Natural killer cell (primary cell): Measurements from ENCODE around the gene RGL3. TPM values are rescaled to one million over a fixed set of nuclear protein-coding genes. Genes with fewer than 3 reads are reported as not detected.

Experiments
- ATAC-seq, 3 donors: fragments of 150-1000 bp in 2 of 3; fragments of 200-7000 bp in 1 of 3; cut with Tn5 transposase; 1 replicate in 1 of 3; 2 replicates in 2 of 3; pipeline ENCODE4 v1.10.0; 2021; ENCODE audit warnings: mild to moderate bottlenecking in 2 of 3, moderate library complexity in 2 of 3
- DNase-seq, 2 donors: peaks; one replicate each; pipeline versions ENCODE4 v3.0.0 to v3.0.0-alpha.2; 2013 to 2021; ENCODE audit warnings: mixed read lengths in 1 of 2
- H3K27ac ChIP-seq: one replicate; pipeline ENCODE4 v1.5.1; 2013; ENCODE audit warnings: mild to moderate bottlenecking, low read length
- H3K27me3 ChIP-seq: one replicate; pipeline ENCODE4 v1.6.1; 2013; ENCODE audit warnings: low read length; ENCODE audit not compliant: control insufficient read depth, insufficient read depth
- H3K36me3 ChIP-seq: one replicate; pipeline ENCODE4 v1.6.1; 2013; ENCODE audit warnings: low read length; ENCODE audit not compliant: control insufficient read depth, insufficient read depth
- H3K4me1 ChIP-seq: one replicate; pipeline ENCODE4 v1.6.1; 2013; ENCODE audit warnings: low read length; ENCODE audit not compliant: control insufficient read depth, insufficient read depth
- H3K4me3 ChIP-seq: one replicate; pipeline ENCODE4 v1.5.1; 2013; ENCODE audit warnings: low read length
- H3K9me3 ChIP-seq: one replicate; pipeline ENCODE4 v1.6.1; 2013; ENCODE audit warnings: low read length; ENCODE audit not compliant: control insufficient read depth, insufficient read depth
- H3K27ac Mint-ChIP-seq, 2 donors: one replicate each; pipeline ENCODE4 v1.8.0; 2022; ENCODE audit warnings: mild to moderate bottlenecking in 2 of 2, mixed read lengths in 2 of 2, moderate library complexity in 1 of 2
- H3K27me3 Mint-ChIP-seq, 2 donors: one replicate each; pipeline ENCODE4 v1.8.0; 2022; ENCODE audit warnings: low read depth in 2 of 2, mixed read lengths in 2 of 2
- H3K36me3 Mint-ChIP-seq: one replicate; pipeline ENCODE4 v1.8.0; 2022; ENCODE audit warnings: mixed read lengths
- H3K4me1 Mint-ChIP-seq, 2 donors: one replicate each; pipeline ENCODE4 v1.8.0; 2022; ENCODE audit warnings: mixed read lengths in 2 of 2
- H3K4me3 Mint-ChIP-seq: one replicate; pipeline ENCODE4 v1.8.0; 2022; ENCODE audit warnings: mild to moderate bottlenecking, moderate library complexity, mixed read lengths
- H3K9me3 Mint-ChIP-seq, 2 donors: one replicate each; pipeline ENCODE4 v1.8.0; 2022; ENCODE audit warnings: mixed read lengths in 2 of 2
- WGBS: methylation state at CpG from one replicate; pipeline ENCODE4 v1.1.7; 2013; ENCODE audit warnings: missing lambda C conversion rate; ENCODE audit not compliant: insufficient coverage; 5-methylcytosine and 5-hydroxymethylcytosine counted together
- intact Hi-C: fragments of 100-400 bp; cut with micrococcal nuclease; formaldehyde crosslinking; loops from one replicate; pipeline ENCODE4 v1.14.2; 2022
- total RNA-seq, 4 donors: library from RNA; stranded (reverse); fragments of 120-200 nt in 1 of 4; gene quantifications; one replicate each; pipeline versions ENCODE4 v1.2.3 to v1.2.4, GENCODE V29; 2013 to 2022
- TF ChIP-seq, protein P1 (sequence below): fragments of 200-600 bp; IDR thresholded peaks from one replicate; pipeline ENCODE4 v1.8.0; 2022; ENCODE audit warnings: antibody characterized with exemption

RGL3 gene
- total RNA-seq, 3 donors from 2014 or later (not counting 1 experiment from before 2014, with no cell fraction given) = 0.48 TPM; not detected in 2

DNA sequence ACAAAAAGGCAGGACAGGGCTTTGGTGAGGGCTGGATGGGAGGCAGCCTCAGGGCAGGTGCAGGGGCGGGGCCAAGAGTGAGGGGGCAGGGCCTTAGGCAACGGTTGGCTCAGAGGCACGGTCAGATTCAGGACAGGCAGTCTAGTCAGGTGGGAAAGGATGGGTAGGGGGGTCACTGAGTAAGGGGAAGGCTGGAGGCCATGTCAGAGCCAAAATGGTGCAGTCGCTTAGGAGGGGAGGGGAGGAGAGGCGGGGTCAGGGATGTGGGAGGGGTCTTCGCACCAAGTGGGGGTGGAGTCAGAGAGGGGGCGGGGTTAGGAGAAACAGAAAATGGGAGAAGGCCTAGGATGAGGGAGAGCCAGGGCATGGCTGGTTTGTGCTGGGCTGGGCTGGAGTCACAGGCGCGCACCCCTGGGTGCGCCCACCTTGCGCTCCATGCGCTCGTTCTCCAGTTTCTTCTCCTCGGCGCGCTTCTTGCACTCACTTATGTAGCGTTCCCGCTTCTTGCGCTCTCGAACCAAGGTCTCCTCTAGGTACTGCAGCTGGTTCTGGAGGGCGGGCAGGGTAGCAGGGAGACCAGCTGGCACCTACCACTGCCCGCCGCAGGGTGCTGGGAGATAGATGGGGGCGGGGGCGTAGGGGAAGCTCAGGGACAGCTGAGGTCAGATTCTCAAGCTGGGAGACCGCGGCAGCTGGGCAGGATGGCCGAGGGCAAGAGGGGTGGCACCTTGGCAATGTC is 6.8 kb upstream of the RGL3 start:
- Histone ChIP-seq H3K27ac (no peak overlapping the region), H3K36me3 (no peaks in the 10 kb centered on the region), H3K9me3 (no peaks in the 10 kb centered on the region), H3K4me3 (no peak overlapping the region), H3K27me3 (peaks cover 27% of the 10 kb centered on the region), H3K4me1 (peaks cover 32% of the 10 kb centered on the region)
- 92% methylated on average over 28 of the region's 28 CpGs for WGBS
- H3K4me3 Mint-ChIP-seq = no peak overlapping the region
- DNase-seq (no peak), ATAC-seq (no peak)
- H3K27me3 Mint-ChIP-seq = peaks cover 21 to 23% of the 10 kb centered on the region in 2 donors
- TF ChIP-seq, protein P1, sequence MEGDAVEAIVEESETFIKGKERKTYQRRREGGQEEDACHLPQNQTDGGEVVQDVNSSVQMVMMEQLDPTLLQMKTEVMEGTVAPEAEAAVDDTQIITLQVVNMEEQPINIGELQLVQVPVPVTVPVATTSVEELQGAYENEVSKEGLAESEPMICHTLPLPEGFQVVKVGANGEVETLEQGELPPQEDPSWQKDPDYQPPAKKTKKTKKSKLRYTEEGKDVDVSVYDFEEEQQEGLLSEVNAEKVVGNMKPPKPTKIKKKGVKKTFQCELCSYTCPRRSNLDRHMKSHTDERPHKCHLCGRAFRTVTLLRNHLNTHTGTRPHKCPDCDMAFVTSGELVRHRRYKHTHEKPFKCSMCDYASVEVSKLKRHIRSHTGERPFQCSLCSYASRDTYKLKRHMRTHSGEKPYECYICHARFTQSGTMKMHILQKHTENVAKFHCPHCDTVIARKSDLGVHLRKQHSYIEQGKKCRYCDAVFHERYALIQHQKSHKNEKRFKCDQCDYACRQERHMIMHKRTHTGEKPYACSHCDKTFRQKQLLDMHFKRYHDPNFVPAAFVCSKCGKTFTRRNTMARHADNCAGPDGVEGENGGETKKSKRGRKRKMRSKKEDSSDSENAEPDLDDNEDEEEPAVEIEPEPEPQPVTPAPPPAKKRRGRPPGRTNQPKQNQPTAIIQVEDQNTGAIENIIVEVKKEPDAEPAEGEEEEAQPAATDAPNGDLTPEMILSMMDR = no peak
- peaks cover 25 to 31% of the 10 kb centered on the region in 2 donors for H3K4me1 Mint-ChIP-seq
- H3K36me3 Mint-ChIP-seq = no peaks in the 10 kb centered on the region
- no peak overlapping the region for H3K27ac Mint-ChIP-seq
- H3K9me3 Mint-ChIP-seq = no peaks in the 10 kb centered on the region
- intact Hi-C loops = no loop called here

DNA sequence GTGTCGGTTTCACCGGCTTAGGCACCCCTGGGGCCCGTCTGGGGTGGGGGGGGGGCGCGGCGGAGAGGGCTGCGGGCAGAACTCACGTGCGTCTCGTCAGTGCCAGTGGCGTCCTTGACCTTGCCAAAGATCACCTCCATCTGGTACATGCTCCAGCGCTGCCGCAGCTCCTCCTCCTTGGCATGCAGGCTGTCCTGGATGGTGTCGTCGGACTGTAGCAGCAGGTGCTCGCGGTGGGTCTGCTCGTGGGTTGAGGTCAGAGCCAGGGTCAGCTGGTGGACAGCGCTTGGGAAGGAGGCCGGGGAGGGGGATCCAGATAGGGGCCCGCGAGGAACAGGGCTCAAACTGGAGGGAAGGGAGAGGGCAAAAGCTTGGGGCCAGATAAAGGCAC is 4.7 kb upstream of the RGL3 start:
- no peaks in the 10 kb centered on the region for H3K36me3 ChIP-seq
- Mint-ChIP-seq H3K27me3 (peaks cover 21 to 34% of the 10 kb centered on the region in 2 donors), H3K4me1 (peaks cover 30 to 42% of the 10 kb centered on the region in 2 donors), H3K27ac (no peak overlapping the region), H3K9me3 (no peaks in the 10 kb centered on the region), H3K4me3 (peak overlapping the region; percentile 13), H3K36me3 (no peaks in the 10 kb centered on the region)
- no peak overlapping the region for H3K4me3 ChIP-seq
- H3K4me1 ChIP-seq = peaks cover 44% of the 10 kb centered on the region
- WGBS = 18% methylated on average over 22 of the region's 22 CpGs
- intact Hi-C loops = loop anchor here (5.0 kb wide), 1 partner anchor 41 kb away; the partner anchor contains the start of gene EPOR
- TF ChIP-seq, protein P1 = no peak
- no peak for DNase-seq
- H3K27ac ChIP-seq = no peak overlapping the region
- ATAC-seq = no peak
- no peaks in the 10 kb centered on the region for H3K9me3 ChIP-seq
- H3K27me3 ChIP-seq = peaks cover 45% of the 10 kb centered on the region

DNA sequence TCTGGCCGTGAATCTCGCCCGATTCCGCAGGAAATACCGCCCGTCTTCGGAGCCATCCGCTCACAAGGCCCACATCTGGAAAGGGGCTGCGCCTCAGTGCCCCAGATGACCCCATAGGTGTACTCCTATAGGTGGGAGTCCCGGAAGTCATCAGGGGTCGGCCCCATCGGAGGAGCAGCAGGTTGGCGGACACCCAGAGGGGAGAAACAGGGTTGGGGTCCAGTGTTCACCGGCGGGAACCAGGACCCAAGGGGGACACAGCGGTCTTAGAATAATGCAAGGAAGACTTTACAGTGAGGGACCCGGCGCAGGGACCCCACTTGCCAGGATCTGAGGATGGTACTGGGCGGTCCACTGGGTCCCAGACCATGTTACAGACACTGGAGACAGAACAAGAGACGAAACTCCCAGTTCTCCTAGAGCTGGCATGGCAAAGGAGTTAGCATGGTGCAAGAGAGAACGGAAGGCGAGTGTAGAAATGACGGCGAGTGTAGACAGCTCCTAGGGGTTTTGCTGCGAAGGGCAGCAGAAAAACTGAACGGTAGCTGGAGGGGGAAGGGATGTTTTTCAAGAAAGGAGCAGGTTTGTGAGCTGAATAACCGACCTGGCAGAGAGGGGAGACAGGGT is 4.2 kb upstream of the RGL3 start:
- ATAC-seq = no peak
- H3K27me3 Mint-ChIP-seq = peaks cover 21 to 38% of the 10 kb centered on the region in 2 donors
- Histone ChIP-seq H3K27me3 (peaks cover 49% of the 10 kb centered on the region), H3K4me1 (peaks cover 49% of the 10 kb centered on the region), H3K36me3 (no peaks in the 10 kb centered on the region), H3K4me3 (no peak overlapping the region), H3K27ac (no peak overlapping the region), H3K9me3 (no peaks in the 10 kb centered on the region)
- intact Hi-C loops = loop anchor here (5.0 kb wide), 1 partner anchor 41 kb away; the partner anchor contains the start of gene EPOR
- H3K36me3 Mint-ChIP-seq = no peaks in the 10 kb centered on the region
- TF ChIP-seq, protein P1 = no peak
- peak overlapping the region in 1 of 2 donors; percentile 54 for H3K27ac Mint-ChIP-seq
- DNase-seq = no peak
- peaks cover 30 to 46% of the 10 kb centered on the region in 2 donors for H3K4me1 Mint-ChIP-seq
- WGBS = 37% methylated on average over 27 of the region's 27 CpGs
- H3K9me3 Mint-ChIP-seq = no peaks in the 10 kb centered on the region
- H3K4me3 Mint-ChIP-seq = peak overlapping the region; percentile 86
